ENCODE measurements around the gene KCNG4. TPM values are rescaled to one million over a fixed set of nuclear protein-coding genes. Genes with fewer than 3 reads are reported as not detected.

KCNG4 gene
- total and polyA plus RNA-seq, 8 donors: 0.02 TPM; not detected in 7

DNA sequence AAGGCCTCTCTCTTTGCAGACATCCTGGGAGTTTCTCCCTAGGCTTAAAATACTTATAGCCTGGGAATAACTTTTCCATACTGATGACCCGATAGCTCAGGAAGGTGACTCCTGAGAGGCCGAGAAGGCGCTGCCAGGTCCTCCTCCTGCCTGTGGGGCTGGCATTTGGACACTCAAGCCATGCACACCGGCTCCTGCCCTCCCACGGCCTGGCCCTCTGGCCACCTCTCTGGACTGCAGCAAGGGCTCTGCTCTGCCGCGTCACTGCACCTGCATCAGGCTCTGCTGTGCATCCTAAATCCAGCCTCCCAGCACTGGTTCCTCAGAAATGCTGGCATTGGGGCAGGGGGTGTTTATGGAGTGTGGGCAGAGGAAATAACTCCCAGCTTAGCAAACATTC, 14.2 kb downstream of the KCNG4 start:
- H3K9me3 ChIP-seq: no peaks in the 10 kb centered on the region
- H3K4me1 ChIP-seq: no peaks in the 10 kb centered on the region
- TF ChIP-seq, protein P1, sequence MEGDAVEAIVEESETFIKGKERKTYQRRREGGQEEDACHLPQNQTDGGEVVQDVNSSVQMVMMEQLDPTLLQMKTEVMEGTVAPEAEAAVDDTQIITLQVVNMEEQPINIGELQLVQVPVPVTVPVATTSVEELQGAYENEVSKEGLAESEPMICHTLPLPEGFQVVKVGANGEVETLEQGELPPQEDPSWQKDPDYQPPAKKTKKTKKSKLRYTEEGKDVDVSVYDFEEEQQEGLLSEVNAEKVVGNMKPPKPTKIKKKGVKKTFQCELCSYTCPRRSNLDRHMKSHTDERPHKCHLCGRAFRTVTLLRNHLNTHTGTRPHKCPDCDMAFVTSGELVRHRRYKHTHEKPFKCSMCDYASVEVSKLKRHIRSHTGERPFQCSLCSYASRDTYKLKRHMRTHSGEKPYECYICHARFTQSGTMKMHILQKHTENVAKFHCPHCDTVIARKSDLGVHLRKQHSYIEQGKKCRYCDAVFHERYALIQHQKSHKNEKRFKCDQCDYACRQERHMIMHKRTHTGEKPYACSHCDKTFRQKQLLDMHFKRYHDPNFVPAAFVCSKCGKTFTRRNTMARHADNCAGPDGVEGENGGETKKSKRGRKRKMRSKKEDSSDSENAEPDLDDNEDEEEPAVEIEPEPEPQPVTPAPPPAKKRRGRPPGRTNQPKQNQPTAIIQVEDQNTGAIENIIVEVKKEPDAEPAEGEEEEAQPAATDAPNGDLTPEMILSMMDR (IDR thresholded peaks at IDR 0.05): no peak
- no peak for ATAC-seq
- no peaks in the 10 kb centered on the region for H3K36me3 ChIP-seq
- FAIRE-seq: no peak
- no peak overlapping the region for H3K27ac ChIP-seq
- no peak overlapping the region for H3K4me3 ChIP-seq
- intact Hi-C loops (cut with DNase I): no loop called here
- no peak for DNase-seq
- H3K27me3 ChIP-seq: no peaks in the 10 kb centered on the region
- WGBS, 2 donors: 58 to 76% methylated on average over 7 of the region's 7 CpGs

DNA sequence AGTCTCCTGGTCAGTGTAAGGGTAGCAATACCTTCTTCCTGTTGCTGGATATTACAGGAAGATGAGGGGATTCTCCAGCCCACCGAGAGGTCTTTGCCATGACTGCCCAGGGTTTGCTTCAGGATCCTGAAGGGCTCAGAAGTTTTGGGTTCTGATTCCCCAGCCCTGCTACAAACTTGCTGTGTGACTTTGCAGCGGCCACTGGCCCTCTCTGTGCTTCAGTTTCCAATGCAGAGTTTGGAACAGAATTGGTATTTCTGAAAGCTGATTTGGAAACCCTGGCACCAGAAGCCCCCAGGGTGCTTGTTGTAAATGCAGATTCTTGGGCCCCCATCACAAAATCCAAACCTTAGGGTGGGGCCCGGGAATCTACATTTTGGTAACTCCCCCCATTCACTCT, 14.7 kb downstream of the KCNG4 start:
- H3K4me3 ChIP-seq: no peak overlapping the region
- no peaks in the 10 kb centered on the region for H3K9me3 ChIP-seq
- no peaks in the 10 kb centered on the region for H3K36me3 ChIP-seq
- ATAC-seq (no peak), FAIRE-seq (no peak), DNase-seq (no peak)
- WGBS, 2 donors: 65 to 71% methylated on average over 3 of the region's 3 CpGs
- H3K27me3 ChIP-seq: no peaks in the 10 kb centered on the region
- no peaks in the 10 kb centered on the region for H3K4me1 ChIP-seq
- TF ChIP-seq, protein P1 (IDR thresholded peaks at IDR 0.05): no peak
- no peak overlapping the region for H3K27ac ChIP-seq
- intact Hi-C loops (cut with DNase I): no loop called here

DNA sequence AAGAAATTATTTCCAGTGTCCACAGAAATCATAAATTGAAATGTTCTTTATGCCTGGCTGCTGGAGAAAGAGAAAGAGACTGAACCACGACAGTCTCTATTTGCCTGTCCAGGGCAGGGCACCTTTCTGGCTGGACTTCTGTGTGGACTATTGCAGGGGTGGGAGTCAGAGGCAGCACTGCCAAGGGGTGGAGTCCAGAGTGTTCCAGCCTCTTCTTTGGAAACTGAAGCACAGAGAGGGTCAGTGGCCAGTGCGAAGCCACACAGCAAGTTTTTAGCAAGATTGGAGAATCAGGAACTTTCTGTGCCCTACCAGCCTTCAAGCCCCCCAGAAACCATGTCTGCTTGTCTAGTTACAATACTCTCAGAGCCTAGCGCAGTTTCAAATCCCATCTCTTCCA, 15.3 kb downstream of the KCNG4 start:
- TF ChIP-seq, protein P1 (IDR thresholded peaks at IDR 0.05): no peak
- H3K4me3 ChIP-seq: no peak overlapping the region
- no peaks in the 10 kb centered on the region for H3K4me1 ChIP-seq
- H3K9me3 ChIP-seq: no peaks in the 10 kb centered on the region
- 70 to 71% methylated on average over 3 of the region's 3 CpGs for WGBS, 2 donors
- intact Hi-C loops (cut with DNase I): no loop called here
- H3K27ac ChIP-seq: no peak overlapping the region
- DNase-seq (no peak), FAIRE-seq (no peak), ATAC-seq (no peak)
- no peaks in the 10 kb centered on the region for H3K36me3 ChIP-seq
- H3K27me3 ChIP-seq: no peaks in the 10 kb centered on the region

DNA sequence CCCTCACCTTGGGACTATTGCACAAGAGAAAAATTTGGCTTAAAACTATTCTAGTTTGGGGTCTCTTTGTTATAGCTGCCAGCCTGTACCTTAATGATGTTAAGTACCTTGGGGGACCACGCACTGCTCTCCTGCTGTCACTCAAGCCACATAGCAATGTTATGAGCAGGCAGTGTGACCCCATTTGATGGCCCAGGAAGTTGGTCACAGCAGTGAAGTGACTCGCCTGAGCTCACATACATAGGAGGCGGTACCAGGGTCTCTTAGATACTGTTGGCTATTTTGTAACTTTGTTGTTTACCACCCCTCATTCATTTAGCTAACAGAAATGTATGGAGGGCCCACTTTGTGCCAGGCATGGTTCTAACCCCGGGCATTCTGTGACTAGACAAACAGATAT, 16.4 kb downstream of the KCNG4 start:
- Histone ChIP-seq H3K27ac (no peak overlapping the region), H3K4me1 (no peaks in the 10 kb centered on the region), H3K27me3 (no peaks in the 10 kb centered on the region), H3K4me3 (no peak overlapping the region), H3K9me3 (no peaks in the 10 kb centered on the region), H3K36me3 (no peaks in the 10 kb centered on the region)
- WGBS, 2 donors: 71 to 79% methylated on average over 4 of the region's 4 CpGs
- no peak for DNase-seq
- TF ChIP-seq, protein P1 (IDR thresholded peaks at IDR 0.05): no peak
- FAIRE-seq: no peak
- intact Hi-C loops (cut with DNase I): no loop called here
- ATAC-seq: no peak

DNA sequence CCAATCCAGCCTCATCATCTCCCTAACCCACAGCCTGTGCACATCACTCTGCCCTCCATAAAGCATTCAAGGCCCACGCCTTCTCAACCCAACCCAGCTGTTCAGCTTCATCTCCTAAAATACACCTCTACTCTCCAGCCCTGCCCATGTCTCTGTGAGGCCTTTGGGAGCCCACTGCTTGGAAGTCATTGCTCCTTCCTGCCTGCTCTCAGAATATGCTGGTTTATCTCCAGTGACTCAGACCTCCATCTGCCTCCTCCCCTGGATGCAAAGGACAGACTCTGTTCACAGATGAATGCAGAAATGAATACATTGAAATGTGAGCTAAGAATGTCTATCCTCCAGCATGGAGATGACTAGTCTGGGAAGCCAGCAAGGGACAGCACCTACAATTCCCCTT, 19.0 kb downstream of the KCNG4 start:
- Histone ChIP-seq H3K36me3 (no peaks in the 10 kb centered on the region), H3K27me3 (no peaks in the 10 kb centered on the region), H3K4me3 (no peak overlapping the region), H3K27ac (no peak overlapping the region), H3K4me1 (no peaks in the 10 kb centered on the region), H3K9me3 (no peaks in the 10 kb centered on the region)
- FAIRE-seq (no peak), ATAC-seq (no peak), DNase-seq (no peak)
- 82 to 98% methylated on average over 1 of the region's 1 CpG for WGBS, 2 donors
- intact Hi-C loops (cut with DNase I): no loop called here
- TF ChIP-seq, protein P1 (IDR thresholded peaks at IDR 0.05): no peak
